T-helper 22 cell (primary cell): ENCODE data around the gene TAF3.
"Not testable (repeated sequence)": the region's sequence is repeated elsewhere in the genome, so short reads cannot be mapped to it uniquely, and the experiment has no call there.

Experiments
- DNase-seq: peaks from one replicate; pipeline ENCODE4 v3.0.0-alpha.2; 2020; ENCODE audit warnings: low read depth

The TAF3 gene

GRCh38 chr10:7811000-7811399, 7.3 kb upstream of the TAF3 start:
- DNase-seq = no peak

DNA sequence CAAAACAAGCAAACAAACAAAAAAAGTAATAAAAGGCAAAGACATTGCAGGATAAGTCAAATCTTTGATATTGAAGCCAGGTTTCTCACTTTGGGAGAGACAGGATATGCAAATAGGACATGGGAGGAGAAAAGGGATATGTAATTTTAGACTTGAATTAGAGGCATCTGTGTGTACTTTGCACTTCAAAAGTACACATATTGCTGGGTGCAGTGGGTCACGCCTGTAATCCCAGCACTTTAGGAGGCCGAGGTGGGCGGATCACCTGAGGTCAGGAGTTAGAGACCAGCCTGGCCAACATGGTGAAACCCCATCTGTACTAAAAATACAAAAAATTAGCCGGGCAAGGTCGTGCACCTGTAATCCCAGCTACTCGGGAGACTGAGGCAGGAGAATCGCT, 6.6 kb upstream of the TAF3 start:
- not testable (repeated sequence) for DNase-seq

- DNase-seq = no peak
These were observed 4.8 kb upstream of the TAF3 start for GRCh38 chr10:7813481-7813880.

DNA sequence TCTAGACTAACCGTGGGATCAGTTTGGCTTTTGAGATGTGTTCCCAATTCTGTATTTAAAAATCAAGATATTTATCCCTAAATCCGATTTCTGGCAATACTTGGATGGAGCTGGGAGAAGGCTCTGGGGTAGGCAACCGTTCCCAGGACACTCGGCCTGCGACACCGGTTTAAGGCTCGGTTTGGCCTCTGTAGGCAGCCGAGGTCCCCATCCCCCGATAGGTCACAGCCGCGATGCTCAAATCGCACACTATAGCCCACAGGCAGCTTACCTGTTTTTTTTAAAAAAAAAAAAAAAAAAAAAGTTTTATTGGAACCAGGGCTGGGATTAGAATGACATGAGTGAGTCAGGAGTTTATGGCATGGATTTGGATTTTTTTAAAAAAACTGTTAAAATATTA, 729 bp upstream of the TAF3 start:
- no peak for DNase-seq

DNA sequence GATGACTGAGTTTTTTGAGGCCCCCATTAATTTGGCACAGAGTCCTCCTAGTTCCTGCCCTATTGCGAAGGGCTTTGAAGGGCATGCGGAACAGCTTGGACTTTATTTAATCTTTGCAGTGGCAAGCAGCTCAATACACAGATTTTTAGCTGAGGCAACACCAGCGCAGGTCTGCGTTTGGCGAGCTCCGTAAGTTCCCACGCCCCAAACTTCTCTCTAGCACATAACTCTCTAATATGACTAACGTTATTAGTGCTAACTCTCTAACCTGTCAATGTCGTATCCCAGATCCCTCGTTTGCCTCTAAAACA, 366 bp upstream of the TAF3 start:
- DNase-seq = no peak

DNA sequence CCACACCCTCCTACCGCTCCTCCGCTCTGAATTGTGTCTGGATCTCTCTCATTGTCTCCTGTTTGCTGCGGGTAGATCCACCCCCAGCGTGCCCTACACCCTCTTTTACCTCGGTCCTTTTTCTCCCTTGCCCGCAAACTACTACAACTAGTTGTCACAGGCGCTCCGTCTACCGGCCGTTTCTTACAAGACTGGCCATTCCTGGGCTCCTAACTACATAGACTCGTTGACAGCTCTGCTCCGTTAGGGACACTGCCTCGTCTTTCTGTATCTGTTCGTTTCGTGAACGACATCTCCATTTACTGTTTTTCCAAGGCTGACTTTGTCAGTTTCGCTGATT, 786 bp downstream of the TAF3 start:
- DNase-seq = no peak

GRCh38 chr10:7824251-7824650, 5.9 kb downstream of the TAF3 start:
- DNase-seq = no peak

GRCh38 chr10:7826971-7827370, 8.7 kb downstream of the TAF3 start:
- DNase-seq = no peak

DNA sequence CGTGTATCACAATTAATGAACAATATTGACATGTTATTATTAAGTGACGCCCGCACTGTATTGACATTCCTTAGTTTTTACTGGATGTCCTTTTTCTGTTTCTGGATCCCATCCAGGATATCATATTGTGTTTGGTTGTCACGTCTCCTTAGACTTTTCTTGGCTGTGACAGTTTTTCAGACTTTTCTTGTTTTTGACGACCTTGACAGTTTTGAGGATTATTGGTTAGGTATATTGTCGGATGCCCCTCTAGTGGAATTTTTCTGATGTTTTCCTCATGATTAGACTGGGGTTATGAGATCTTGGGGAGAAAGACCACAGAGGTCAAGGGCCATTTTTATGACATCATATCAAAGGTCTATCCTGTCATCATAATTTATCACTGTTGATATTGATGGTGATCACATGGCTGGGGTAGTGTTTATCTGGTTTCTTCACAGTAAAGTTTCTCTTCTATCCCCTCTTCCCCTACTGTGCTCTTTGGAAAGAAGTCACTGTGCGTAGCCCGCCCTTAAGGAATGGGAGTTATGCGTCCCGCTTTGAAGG, 11.1 kb downstream of the TAF3 start:
- no peak for DNase-seq

DNA sequence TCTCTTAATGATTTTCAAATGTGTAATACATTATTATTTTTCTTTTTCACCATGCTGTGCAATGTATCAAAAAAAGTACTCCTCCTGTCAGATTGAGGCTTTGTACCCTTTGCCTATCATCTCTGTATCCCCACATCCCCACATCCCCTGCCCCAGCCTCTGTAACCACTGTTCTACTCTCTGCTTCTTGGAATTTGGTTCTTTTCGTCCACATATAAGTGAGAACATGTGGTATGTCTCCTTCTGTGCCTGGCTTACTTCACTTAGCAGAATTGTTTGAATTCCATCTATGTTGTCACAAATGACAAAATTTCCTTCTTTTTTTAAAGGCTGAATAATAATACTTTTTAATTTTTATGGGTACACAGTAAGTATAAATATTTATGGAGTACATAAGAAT, 13.8 kb downstream of the TAF3 start:
- DNase-seq = no peak

- no peak for DNase-seq
These were observed 14.9 kb downstream of the TAF3 start for GRCh38 chr10:7833210-7833609.

GRCh38 chr10:7834262-7834661, 16.0 kb downstream of the TAF3 start:
- DNase-seq = no peak

DNA sequence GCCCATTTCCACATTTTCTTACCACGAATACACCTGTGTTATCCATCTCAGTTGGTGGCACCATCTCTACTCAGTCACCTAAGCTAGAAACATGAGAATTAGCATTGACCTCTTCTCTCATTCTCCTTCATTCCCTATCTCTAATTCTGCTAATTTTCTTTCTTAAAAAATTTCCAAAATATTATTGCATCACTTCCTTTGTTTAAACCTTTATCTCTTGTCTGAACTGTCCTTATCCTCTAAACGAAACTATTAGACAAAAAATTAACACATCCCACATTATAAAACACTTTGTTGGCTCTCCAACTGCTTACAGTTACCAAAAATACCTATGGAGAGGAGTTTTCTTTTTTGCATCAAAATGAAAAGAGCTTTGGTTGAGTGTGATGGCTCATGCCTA, 18.3 kb downstream of the TAF3 start:
- no peak for DNase-seq

GRCh38 chr10:7846591-7846990, 28.3 kb downstream of the TAF3 start:
- DNase-seq = no peak

GRCh38 chr10:7853226-7853842, 35.0 kb downstream of the TAF3 start:
- no peak for DNase-seq

DNA sequence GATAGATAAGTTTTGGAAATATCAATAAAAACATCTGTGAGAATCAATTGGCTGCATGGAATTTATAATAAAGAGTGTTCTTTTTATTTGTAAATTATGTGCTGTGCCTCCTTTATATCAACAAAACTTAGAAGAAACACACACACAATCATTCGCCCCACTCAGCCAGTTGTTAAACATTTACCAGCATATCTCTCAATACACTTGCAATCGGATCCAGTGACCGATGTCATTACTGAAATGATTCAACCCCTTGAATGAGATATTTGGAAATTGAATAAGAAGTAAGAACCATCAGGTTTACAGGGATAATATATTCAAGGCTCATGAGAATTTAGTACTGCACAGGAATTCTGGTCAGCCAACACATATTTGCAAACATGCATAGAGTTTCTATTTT, 35.6 kb downstream of the TAF3 start:
- DNase-seq = no peak

- no peak for DNase-seq
These were observed 36.9 kb downstream of the TAF3 start for GRCh38 chr10:7855205-7855604.

DNA sequence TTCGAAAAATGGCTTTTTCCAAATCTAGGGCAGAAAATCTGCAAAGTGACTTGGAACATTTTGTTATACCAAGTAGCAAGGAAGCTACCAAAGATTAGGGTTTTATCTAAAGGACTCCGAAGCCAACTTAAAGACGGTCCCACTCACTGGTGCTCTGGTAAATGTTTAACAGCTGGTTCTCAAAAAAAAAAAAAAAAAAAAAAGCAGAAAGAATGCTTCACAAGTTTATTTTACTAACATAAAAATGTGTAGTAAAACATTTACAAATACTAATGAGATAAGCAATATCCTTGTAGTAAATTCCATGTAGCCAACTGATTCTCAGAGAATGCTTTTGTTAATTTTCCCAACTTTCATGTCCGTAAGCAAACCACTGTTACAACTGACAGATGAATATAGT, 38.4 kb downstream of the TAF3 start:
- DNase-seq = no peak

- DNase-seq = no peak
These were observed 39.0 kb downstream of the TAF3 start for GRCh38 chr10:7857262-7857661.

GRCh38 chr10:7861509-7862120, 43.3 kb downstream of the TAF3 start:
- no peak for DNase-seq

- no peak for DNase-seq
These were observed 43.8 kb downstream of the TAF3 start for GRCh38 chr10:7862121-7862514.

DNA sequence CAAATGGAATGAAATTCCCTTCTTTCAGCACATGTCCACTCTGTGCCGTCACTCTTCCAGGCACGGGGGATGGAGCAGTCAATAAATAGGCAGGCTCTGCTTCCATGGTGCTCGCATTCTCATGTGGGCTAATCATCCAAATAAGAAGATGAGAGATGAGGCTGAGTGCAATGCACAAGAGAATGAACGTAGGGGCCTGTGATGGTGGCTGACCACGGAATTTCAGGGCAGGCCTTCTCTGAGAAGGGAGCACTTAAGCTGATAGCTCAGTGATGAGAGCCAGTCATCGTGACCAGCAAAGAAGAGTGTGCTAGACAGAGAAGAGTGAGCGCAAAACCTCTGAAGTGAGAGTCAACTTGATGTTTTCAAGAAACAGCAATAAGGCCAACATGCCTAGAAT, 47.9 kb downstream of the TAF3 start:
- DNase-seq = no peak

DNA sequence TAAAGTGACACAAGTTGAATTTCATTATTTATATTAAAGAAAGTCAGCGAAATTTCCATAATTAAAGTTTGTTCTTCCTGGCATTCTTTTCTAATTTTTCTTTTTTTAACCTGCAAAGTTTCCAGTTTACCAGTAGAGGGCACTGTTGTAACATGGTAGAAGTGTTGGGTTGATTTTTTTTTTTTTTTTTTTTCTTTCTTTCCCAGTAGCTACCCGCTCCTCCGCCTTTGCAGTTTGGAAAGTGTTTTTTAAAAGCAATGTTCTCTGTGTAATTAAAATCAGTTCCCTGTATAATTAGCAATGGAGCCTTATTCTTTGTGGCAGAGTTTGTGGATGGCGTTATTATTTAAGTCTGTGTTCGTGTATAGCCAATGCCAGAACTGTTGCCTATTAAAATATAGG, 53.7 kb downstream of the TAF3 start:
- DNase-seq = no peak

GRCh38 chr10:7874864-7875263, 56.6 kb downstream of the TAF3 start:
- no peak for DNase-seq
